Measurements from ENCODE around the gene NDNF.

- TF ChIP-seq TAF1 (IDR thresholded peaks at IDR 0.05; ENCODE audit: borderline replicate concordance, insufficient read depth, low read length) (no peak), POLR2AphosphoS5 (IDR thresholded peaks at IDR 0.05; ENCODE audit: low read depth, low read length) (no peak)
Measured at GRCh38 chr4:121003863-121004262, 68.5 kb downstream of the NDNF start.

Measured in PFSK-1 (cell line).